ENCODE measurements around the gene SLC25A23.
"Not testable (repeated sequence)": the region's sequence is repeated elsewhere in the genome, so short reads cannot be mapped to it uniquely, and the experiment has no call there.

SLC25A23 gene

DNA sequence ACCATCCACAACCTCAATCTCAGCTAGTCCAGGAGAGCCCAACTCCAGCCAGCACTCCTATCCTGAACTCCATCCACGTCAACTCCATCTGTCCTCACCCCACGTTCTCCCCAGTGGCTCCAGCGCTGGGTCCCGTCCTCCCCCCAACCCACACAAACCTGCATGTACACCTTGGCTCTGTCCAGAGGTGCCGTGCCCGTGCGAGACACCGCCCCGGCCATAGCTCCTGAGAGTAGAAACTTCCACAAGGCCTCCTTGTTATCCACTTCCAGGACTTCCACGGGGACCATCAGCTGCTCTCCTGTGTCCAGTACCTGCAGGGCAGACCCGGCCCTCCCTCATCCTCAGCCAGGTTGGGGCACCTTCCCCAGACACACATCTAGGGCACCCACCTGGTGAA is 27.7 kb downstream of the SLC25A23 start:
- H3K4me3 ChIP-seq (ENCODE audit: low read length), result no peak overlapping the region
- DNase-seq (ENCODE audit: low read depth, low spot score), result no peak

DNA sequence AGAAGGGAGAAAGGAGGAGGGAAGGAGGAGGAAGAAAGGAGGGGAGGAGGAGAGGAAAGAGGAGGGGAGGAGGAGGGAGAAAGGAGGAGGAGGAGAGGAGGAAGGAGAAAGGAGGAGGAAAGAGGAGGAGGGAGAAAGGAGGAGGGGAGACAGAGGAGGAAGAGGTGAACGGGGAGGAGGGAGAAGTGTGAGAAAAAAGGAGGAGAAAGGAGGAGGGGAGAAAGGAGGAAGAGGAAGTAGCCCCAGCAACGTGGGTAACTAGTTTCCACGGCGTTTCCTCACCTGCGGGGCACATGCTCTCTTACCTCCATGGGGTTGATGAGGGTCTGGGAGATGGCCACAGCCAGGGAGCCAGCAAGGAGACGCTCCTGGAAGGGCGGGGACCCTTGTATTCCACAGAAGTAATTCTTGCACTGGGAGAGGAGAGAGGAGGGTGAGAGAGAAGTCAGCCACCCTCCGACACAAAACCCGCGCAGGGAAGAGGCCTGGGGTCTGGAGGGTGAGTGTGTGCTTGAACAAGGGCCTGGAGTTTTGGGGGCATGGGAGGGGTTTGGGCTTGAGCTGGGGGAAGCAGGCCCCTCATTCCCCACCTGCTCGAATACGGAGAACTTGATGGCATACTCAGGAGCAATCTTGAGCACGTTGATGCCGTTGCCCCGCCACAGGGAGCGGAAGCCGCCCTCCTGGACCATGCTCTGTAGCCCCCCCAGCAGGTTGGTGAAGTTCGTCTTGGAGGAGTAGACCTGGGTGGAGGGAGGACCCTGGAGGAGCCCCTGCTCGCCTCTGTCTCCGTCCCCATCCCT is 30.0 kb downstream of the SLC25A23 start:
- H3K4me3 ChIP-seq (ENCODE audit: low read length), result no peak overlapping the region
- no peak for DNase-seq (ENCODE audit: low read depth, low spot score)

DNA sequence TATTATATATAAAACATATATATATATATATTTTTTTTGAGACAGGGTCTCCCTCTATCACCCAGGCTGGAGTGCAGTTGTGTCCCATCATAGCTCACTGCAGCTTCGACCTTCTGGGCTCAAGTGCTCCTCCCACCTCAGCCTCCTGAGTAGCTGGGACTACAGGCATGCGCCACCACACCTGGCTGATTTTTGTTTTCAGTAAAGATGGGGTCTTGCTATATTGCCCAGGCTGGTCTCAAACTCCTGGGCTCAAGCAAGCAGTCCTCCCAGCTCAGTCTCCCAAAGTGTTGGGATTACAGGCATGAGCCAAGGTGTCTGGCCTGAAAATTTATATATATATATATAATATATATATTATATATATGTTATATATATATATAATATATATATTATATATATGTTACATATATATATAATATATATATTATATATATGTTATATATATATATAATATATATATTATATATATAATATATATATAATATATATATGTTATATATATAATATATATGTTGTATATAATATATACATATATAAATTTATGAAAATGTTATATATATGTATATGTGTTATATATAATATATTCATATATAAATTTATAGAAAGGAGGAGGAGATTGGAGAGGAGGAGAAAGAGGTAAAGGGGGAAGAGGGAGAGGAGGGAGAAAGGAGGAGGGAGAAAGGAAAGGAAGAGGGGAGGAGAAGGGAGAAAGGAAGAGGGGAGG is 30.7 kb downstream of the SLC25A23 start:
- DNase-seq (ENCODE audit: low read depth, low spot score); H3K4me3 ChIP-seq (ENCODE audit: low read length): not testable (repeated sequence)

DNA sequence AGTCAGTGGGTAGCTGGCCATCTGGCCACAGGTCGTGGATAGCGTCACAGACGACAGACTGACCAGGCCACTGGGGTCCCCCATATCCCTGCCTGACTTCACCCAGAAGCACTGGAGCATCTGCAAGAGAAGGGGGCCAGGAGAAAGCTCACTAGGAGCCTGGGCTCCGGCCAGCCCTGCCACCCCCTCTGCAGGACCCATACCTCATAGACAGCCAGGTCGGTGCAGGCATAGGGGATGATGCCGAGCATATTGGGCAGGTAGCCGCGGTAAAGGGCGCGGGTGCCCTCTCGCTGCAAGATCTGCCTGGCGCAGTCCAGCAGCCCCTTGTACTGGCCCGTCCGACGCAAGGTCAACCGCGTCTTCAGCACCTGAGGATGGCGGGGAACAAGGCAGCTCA is 32.5 kb downstream of the SLC25A23 start:
- H3K4me3 ChIP-seq (ENCODE audit: low read length), result no peak overlapping the region
- DNase-seq (ENCODE audit: low read depth, low spot score), result no peak

DNA sequence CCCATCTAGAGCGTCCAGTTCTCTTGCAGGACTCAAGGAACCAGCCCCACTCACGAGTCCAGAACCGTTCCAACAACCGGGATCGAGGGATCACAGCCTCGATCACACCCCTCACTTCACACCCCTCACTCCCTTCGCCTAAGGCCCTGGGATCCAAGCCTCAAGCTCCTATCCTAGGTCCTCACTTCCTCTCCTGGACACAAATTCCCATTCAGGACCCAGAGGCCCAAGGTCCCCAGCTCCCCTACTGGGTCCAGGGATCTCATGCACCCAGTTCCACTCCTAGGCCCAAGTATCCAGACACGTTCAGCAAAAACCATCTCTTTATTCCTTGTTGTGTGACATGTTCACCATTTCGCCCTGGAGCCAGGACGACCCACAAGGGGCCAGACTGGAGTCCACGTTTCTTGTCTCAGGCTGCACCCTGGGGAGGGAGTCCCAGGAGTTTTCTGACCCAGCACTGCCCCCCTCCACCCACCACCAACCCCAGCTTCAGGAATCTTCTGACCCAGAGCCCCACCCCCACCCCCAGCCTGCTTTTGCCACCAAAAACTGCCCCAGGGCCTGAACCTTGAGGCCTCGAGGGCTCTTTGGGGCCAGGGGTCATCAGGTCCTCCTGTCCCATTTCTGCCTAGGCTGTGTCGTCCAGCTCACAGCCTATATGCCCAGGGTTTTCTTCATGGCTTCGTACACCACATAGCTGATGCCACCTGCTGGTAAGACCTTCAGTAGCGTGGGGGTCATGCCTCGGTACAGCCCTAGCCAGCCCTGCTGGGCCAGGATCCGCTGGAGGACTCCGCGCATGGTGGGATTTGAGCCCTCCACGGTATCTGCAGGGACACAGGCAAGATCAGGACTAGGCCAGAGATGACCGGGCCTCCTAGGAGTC is 33.6 kb downstream of the SLC25A23 start:
- H3K4me3 ChIP-seq (ENCODE audit: low read length), result peak overlapping the region; percentile 44
- DNase-seq (ENCODE audit: low read depth, low spot score), result peak; percentile 36

DNA sequence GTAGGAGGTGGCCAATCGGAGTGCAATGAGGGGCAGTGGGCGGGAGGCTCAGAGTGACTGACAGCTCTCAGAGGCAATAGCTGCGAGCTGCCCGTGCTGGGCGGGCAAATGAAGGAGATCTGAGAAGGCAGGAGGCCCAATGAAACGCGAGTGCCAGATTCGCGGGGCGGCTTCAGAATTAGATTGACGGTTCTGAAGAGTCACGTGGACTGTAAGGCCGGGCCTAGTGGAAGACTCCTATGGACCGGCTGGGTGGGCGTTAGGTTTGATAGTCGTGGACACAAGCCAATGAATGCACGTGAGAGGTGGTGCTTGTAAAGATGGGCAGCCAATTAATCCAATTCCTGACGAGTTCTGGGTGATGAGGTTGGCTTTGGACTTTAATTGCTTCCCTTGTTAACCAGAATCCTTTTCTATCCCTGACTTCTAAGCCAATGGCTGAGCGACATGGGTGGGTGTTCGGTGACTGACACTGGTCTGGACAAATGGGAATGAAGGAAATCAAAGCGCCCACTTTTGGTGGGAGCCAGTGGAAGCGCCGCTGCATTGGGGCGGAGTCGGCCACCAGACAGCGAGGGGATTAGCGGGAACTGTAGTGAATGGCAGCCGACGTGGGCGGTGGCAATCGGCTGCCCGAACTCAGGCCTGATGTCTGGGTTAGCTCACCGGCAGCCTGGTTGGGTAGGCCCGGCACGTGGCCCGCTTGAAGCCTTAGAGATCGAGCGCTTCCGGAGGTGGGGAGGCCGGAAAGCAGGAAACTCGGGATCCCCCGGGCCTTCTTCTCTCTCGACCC is 34.5 kb downstream of the SLC25A23 start:
- peak overlapping the region; percentile 44 for H3K4me3 ChIP-seq (ENCODE audit: low read length)
- peak; percentile 100 for DNase-seq (ENCODE audit: low read depth, low spot score)

DNA sequence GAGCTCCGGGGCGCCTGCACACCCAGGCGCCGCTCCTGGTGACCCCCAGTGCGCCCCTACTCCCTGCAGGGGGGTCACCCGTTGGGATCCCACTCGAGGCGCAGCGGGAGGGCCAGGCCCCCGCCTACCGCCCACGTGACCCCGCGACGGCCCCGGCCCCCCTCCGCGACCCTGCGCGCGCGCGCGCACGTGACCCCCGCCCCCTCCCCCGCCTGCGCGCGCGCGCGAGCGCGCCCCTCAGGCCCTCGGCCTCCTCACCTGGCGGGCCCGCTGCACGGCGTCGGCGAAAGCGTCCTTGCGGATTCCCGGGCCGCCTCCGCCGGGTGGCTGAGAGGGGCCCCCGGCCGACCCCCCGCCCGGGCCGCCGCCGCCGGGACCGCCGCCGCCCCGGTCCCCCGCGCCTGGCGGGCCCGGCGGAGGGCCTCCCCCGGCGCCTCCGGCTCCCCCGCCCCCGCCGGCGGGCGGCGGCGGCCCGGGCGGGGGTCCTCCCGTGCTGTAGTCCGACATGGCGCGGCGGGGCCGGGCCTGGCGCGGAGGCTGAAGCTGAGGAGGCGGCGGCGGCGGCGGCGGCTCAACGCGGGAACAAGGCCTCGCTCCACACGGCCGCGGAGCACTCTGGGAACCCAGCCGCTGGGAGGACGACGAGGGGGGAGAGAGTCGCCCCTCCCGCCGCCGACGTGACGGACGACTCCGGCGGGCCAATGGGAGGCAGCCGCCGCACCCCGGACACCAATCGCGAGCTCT is 35.2 kb downstream of the SLC25A23 start, which contains the start of gene KHSRP:
KHSRP (minus strand) TSS at position 617 of the 744 bp plus-strand sequence; CDS start at position 507, 110 bp downstream.
- H3K4me3 ChIP-seq (ENCODE audit: low read length), result peak within 1 kb of the TSS; percentile 99
- no peak for DNase-seq (ENCODE audit: low read depth, low spot score)

DNA sequence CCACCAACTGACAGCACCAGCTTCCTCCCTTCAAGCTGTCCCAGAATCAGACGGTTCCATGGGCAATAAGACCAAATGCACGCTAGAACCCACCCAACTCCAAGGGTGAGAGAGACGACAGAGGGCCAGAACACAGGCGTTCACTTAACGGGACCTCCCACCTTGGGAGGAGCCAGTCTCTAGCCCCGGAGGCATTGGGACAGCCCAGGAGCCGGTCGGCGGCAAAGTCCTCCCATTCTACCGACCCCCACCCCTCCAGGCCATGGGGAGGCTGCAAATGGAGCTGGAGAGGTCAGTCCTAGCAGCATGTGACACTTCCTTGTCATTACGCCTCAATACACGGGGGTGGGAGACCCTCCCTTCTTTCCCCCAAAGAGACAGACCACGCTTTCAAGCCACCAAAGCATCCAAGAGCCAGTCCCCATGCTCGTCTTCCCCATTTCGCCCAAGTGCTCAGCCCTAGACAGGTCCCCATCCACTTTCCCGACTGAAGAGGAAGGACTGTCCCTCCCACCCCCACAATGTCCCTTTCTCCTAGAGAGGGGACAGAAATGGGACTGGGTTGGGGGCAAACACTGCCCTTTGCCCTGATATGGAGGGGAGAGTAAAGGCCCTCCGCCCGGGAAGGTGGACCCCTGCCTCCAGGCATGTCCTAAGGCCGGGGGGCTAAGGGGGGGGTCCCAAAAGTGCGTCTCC is 35.9 kb downstream of the SLC25A23 start:
- H3K4me3 ChIP-seq (ENCODE audit: low read length), result peak overlapping the region; percentile 99
- DNase-seq (ENCODE audit: low read depth, low spot score), result no peak

DNA sequence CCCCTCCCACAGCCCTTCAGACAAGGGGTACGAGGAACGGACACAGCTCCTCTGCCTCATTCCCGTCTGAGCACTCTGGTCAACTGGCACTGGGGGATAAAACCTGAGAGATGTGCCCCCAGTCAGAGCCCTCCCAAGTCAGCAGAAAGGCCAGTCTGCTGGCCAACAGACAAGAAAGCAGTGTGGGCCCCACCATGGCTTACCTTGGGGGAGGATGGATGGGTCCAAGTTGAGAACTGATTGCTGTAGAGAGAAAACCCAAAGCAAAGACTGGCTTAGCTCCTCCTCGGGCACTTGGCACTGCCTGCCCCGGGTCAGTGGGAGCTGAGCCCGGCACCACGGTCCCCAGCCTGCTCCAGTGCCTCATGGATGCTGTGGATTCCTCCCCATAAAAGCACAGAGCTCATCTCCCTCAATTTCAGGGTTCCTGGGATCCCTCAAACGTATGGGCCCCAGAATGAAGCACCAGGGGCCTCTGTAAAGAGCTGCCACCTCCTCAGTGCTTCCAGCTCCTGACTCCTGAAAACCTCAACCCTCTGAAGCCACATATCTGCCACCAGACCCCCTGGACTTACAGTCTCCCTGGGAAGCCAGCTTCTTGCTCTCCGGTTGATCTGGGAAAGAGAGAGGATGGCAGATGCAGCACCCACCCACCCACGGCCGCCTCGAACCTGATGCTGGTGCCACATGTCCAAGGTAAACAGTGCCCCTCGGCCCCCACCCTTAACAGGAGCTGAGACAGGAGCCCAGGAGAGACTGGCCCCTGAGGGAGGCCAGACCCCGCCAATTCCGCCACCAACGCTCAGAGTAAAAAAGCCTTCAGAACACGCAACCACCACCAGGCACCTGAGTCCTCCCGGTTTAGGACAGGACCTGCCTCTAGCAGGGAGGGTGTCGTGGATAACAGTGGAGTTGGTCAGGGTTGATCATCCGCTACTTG is 38.2 kb downstream of the SLC25A23 start:
- no peak for DNase-seq (ENCODE audit: low read depth, low spot score)
- H3K4me3 ChIP-seq (ENCODE audit: low read length), result no peak overlapping the region

DNA sequence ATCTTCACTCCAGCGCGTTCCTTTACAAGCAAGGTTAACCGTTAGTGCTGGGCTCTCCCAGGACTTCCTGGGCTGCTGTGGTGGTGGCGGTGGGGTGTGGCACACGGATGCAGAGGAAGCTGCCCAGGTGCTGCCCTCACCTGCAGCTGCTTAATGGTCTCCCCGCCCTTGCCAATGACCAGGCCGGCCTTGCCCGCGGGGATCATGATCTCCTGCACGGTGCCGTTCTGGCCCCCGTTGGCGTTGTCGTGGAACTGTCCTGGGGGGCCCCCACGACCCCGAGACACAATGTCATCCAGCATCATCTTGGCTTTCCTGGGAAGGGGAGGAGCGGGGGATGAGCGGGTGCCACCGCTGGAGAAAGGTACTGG is 41.0 kb downstream of the SLC25A23 start:
- DNase-seq (ENCODE audit: low read depth, low spot score), result no peak
- no peak overlapping the region for H3K4me3 ChIP-seq (ENCODE audit: low read length)

DNA sequence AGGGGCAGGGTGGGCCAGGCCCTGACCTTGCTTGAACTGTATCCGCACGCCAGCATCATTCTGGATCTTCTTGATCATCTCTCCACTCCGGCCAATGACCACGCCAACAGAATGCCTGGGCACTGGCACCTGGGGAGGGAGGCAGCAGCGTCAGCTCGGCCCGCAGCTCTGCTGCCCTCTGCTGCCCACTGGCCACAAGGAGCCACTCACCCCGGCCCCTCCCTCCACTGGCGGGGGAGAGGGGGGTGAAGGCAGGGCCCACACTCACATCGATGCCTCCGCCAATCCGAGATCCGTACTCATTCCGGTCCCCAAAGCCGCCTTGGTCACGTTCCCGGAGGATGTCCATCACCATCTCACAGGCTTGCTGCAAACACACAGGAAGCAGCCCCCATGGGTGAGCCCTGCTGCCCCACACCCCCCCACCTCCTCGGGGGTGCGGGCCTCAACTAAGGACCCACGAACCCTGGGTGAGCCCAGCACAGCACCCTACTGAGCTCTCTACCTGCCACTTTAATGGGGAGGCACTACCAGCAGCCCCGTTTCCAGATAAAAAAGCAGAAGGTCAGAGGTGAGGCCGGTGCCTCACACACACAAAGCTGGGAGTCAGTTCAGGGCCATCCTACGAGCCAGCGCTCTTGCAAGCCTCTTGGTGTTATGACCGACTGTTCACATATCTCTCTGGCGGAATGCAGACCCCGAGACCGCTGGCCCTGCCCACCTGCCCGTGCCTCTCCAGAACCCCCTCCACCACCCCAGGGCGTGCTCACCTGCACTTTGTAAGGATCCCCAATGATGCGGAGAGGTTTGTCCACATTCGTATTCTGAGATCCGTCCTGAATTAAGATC is 41.7 kb downstream of the SLC25A23 start:
- no peak overlapping the region for H3K4me3 ChIP-seq (ENCODE audit: low read length)
- no peak for DNase-seq (ENCODE audit: low read depth, low spot score)

DNA sequence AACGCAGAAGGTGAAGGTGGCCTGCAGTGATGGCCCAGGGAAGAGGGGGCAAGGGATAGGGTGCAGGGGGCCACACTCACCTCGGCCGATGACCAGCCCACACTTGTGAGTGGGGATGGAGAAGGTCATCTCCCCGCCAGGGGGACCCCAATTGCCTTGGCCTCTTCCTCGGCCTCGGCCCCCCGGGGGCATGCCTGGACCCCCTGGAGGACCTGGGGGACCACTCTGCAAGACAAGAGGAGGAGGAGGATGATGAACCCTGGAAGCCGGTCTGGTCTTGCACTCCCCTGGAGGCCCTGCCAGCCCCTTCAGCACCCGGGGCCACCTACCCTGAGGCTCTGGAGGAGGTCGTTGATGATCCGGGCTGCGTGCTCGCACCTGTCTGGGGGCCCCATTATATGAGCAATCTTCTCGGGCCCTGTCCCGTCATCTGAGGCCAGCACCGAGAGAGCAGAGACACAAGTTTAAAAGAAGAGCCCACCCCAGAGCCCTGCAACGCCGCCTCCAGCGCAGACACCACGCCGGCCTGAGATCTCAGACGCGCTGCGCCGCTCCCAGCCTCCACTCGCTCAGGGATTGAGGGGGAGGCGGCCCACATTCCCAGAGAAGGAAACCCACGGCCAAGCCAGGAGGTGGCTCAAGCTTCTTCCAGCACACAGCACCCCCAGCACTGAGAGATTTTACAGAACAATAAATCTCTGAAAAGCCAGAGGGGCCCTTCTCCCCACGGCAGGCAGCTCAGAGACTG is 42.8 kb downstream of the SLC25A23 start:
- DNase-seq (ENCODE audit: low read depth, low spot score), result no peak

DNA sequence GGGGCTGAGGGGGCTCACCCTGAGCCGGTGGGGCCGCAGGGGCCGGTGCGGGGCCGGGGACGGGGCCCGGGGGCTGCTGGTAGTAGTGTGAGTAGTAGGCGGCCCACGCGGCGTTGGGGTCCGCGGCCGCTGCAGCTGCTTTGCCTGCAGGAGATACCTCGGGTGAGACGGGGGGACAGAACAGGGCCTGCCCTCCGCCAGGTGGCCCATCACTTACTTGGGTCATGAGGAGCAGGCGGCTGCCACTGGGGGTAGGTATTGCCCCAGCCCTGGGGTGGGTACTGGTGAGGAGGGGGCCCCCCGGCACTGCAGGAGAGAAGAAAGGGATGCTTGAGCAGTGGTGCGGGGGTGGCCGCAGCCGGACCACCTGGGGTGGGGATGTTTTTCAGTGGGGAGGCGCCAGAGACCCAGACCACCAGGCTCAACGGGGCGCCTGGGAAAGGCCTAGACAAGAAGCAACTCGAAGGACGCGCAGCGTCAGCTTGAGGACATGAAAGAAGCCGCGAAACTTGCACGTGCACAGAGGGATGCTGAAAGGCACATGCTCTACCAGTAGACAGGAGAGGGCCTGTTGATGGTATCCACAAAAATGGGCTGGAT is 43.9 kb downstream of the SLC25A23 start:
- H3K4me3 ChIP-seq (ENCODE audit: low read length), result no peak overlapping the region
- DNase-seq (ENCODE audit: low read depth, low spot score), result no peak

More for the DNA sequence above, 42.8 kb downstream of the SLC25A23 start:
- no peak overlapping the region for H3K4me3 ChIP-seq (ENCODE audit: low read length)

DNA sequence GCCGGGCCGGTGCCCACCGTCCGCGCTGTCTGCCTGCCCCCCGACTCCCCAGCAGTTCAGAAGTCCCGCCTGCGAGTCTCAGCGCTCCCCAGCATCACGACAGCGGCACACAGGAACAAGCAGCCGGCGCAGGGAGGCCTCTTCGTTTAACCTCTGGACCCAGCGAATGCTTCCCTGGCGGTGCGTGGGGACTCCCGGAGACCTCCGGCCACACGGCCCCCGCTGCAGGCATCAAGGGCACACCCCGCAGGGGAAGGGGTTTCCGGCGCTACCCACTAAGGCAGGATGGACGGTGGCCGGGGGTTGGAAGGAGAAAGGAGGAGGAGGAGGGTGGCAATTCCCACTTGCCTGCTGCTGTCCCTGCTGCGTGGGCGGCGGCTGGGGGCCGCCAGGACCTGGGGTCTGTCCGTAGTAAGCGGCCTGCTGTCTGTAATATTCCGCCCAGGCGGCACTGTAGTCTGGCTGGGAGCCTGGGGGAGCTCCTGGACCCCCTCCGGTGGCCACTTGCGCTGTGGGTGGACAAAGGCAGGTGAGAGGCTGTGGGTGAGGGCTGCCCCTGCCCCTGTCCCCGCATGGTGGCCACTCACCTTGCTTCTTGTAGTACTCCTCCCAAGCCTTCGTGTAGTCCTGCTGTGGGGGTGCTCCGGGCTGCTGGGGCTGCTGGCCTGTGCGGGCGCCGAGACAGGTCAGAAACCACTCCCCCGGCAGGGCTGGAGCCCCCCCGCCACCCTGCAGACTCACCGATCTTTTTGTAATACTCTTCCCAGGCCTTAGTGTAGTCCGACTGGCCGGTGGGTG is 44.6 kb downstream of the SLC25A23 start:
- H3K4me3 ChIP-seq (ENCODE audit: low read length), result no peak overlapping the region

More for the DNA sequence above, 44.6 kb downstream of the SLC25A23 start:
- no peak for DNase-seq (ENCODE audit: low read depth, low spot score)
